ENCODE results near the gene TPCN2. TPM values are rescaled to one million over a fixed set of nuclear protein-coding genes. Genes with fewer than 3 reads are reported as not detected.

TPCN2 gene
- total and polyA plus RNA-seq, 9 of the 15 experiments (the other 6 are each of a cell fraction or from before 2014, with no cell fraction given): 0.66 to 10.2 (median 4.6) TPM

- DNase-seq (ENCODE audit: extremely low read depth in 1 of 4, low spot score in 3 of 4) (no peak), ATAC-seq (no peak), FAIRE-seq (no peak)
- BruUV-seq (replicated peaks): no TSS peak
- no peaks in the 10 kb centered on the region for H4K20me1 ChIP-seq (replicated peaks; ENCODE audit: control insufficient read depth, insufficient read depth, low read length)
- no peak overlapping the region for H2AFZ ChIP-seq (ENCODE audit: low read depth, low read length)
- no peaks in the 10 kb centered on the region for H3K9me1 ChIP-seq (ENCODE audit: control insufficient read depth, insufficient read depth, low read length)
- ChIA-PET CTCF (ENCODE audit: low intra/inter-chr PET ratio) (no interaction called here), POLR2A (interaction anchor here (0.6 to 1.1 kb wide), 3 partner anchors 13 to 994 kb away, joined by 3 read pairs; no protein-coding TSS in a partner anchor)
- no peak overlapping the region for H3K4me3 ChIP-seq
- H3K9me3 ChIP-seq (replicated peaks; ENCODE audit: control insufficient read depth, insufficient read depth, low read depth, low read length): no peaks in the 10 kb centered on the region
- peaks cover 14 to 17% of the 10 kb centered on the region in 2 experiments; a peak in 4 of 5 replicates for H3K4me1 ChIP-seq (replicated peaks in 1 of 2; ENCODE audit: control insufficient read depth in 2 of 2, insufficient read depth in 2 of 2, low read length in 2 of 2)
- H3K79me2 ChIP-seq (ENCODE audit: control insufficient read depth, insufficient read depth, low read length): no peaks in the 10 kb centered on the region
- H3K9ac ChIP-seq (ENCODE audit: insufficient read depth in 1 of 2, low read depth in 2 of 2, low read length in 2 of 2): no peak overlapping the region
- H3K27ac ChIP-seq (ENCODE audit: extremely low read depth, low read depth, low read length): no peak overlapping the region
- WGBS (ENCODE audit: insufficient coverage, low coverage, missing lambda C conversion rate): 16% methylated on average over 4 of the region's 4 CpGs
- peaks cover 0 to 3% of the 10 kb centered on the region in 2 experiments; a peak in 1 of 5 replicates for H3K27me3 ChIP-seq (ENCODE audit: control insufficient read depth in 2 of 2, insufficient read depth in 2 of 2, low read length in 2 of 2)
- H3K4me2 ChIP-seq (ENCODE audit: insufficient read depth, low read length): no peak overlapping the region
- in situ Hi-C loops (cut with MboI): no loop called here
- intact Hi-C loops (cut with micrococcal nuclease): loop anchor here (10.0 kb wide), 4 partner anchors 82 to 512 kb away; partner anchors contain the start of genes CCND1 and MYEOV
- H3K36me3 ChIP-seq (ENCODE audit: control insufficient read depth, insufficient read depth, low read length): no peaks in the 10 kb centered on the region
- no peak for TF ChIP-seq ZFPM2 (CRISPR knock-in tag; IDR thresholded peaks at IDR 0.05)
- TF ChIP-seq CBX3 (IDR thresholded peaks at IDR 0.05; ENCODE audit: borderline replicate concordance in 1 of 2, low read length in 2 of 2): peak in 1 of 2 experiments; percentile 85; a peak in 2 of 3 replicates
- TF ChIP-seq KDM1A (IDR thresholded peaks at IDR 0.05): peak in 1 of 2 experiments; percentile 25; a peak in 1 of 4 replicates
- no peak for TF ChIP-seq ZFP1 (CRISPR knock-in tag; IDR thresholded peaks at IDR 0.05)
- TF ChIP-seq PRDM10 (IDR thresholded peaks at IDR 0.05; ENCODE audit: partially characterized antibody): no peak
- no peak for TF ChIP-seq ZFP30 (CRISPR knock-in tag; IDR thresholded peaks at IDR 0.05; ENCODE audit: borderline replicate concordance)
- peak; percentile 76; the same call in 1 of the 2 replicates for TF ChIP-seq TRIM28 (IDR thresholded peaks at IDR 0.05)
- peak; percentile 68 for TF ChIP-seq ZNF407 (IDR thresholded peaks at IDR 0.05; ENCODE audit: low read depth)
- no peak for TF ChIP-seq MLLT1 (IDR thresholded peaks at IDR 0.05)
These were observed 84.5 kb downstream of the TPCN2 start for GRCh38 chr11:69133251-69133650.

All from K562 (cell line).